Lung (tissue), 12 donors: ENCODE results near the gene NFATC2. TPM values are rescaled to one million over a fixed set of nuclear protein-coding genes. Genes with fewer than 3 reads are reported as not detected.

ENCODE experiments used
- ATAC-seq: fragments of 200-7000 bp; cut with Tn5 transposase; one replicate; pipeline ENCODE4 v1.9.1; 2020; ENCODE audit warnings: moderate number of reproducible peaks; ENCODE audit not compliant: insufficient read depth, low FRiP score
- DNase-seq, 3 donors: peaks; one replicate each; pipeline ENCODE4 v3.0.0-alpha.2; 2013 to 2017
- H3K27ac ChIP-seq, 2 donors: one replicate each; pipeline ENCODE4 v1.5.1; 2013; ENCODE audit warnings: mild to moderate bottlenecking in 2 of 2, moderate library complexity in 2 of 2, control low read depth in 1 of 2, inconsistent platforms in 1 of 2, low read depth in 1 of 2, low read length in 1 of 2
- H3K27me3 ChIP-seq, 3 donors: one replicate each; pipeline ENCODE4 v1.5.1; 2013; ENCODE audit warnings: low read length in 2 of 3; ENCODE audit not compliant: control insufficient read depth in 3 of 3, insufficient read depth in 3 of 3
- H3K36me3 ChIP-seq, 4 donors: one replicate each; pipeline ENCODE4 v1.5.1; 2013; ENCODE audit warnings: low read length in 4 of 4, mild to moderate bottlenecking in 1 of 4, moderate library complexity in 1 of 4; ENCODE audit not compliant: control insufficient read depth in 4 of 4, insufficient read depth in 4 of 4
- H3K4me1 ChIP-seq, 5 donors: one replicate each; pipeline ENCODE4 v1.5.1; 2013; ENCODE audit warnings: low read length in 5 of 5, mild to moderate bottlenecking in 2 of 5, moderate library complexity in 1 of 5; ENCODE audit not compliant: control insufficient read depth in 5 of 5, insufficient read depth in 5 of 5
- H3K4me3 ChIP-seq: one replicate; pipeline ENCODE4 v1.5.1; 2013; ENCODE audit warnings: mild to moderate bottlenecking, control low read depth, moderate library complexity
- H3K9ac ChIP-seq, 2 donors: one replicate each; pipeline ENCODE4 v1.5.1; 2013; ENCODE audit warnings: low read length in 2 of 2, control low read depth in 1 of 2; ENCODE audit not compliant: insufficient read depth in 1 of 2
- H3K9me3 ChIP-seq, 4 donors: one replicate each; pipeline ENCODE4 v1.5.1; 2013; ENCODE audit warnings: low read length in 3 of 4, mild to moderate bottlenecking in 1 of 4, moderate library complexity in 1 of 4; ENCODE audit not compliant: control insufficient read depth in 4 of 4, insufficient read depth in 3 of 4
- CTCF ChIP-seq: IDR thresholded peaks from 2 replicates; pipeline ENCODE4 v1.5.1; 2012; ENCODE audit warnings: mild to moderate bottlenecking; ENCODE audit errors: control extremely low read depth, extremely low read depth
- WGBS, 2 donors: extraction: QIAGEN DNeasy Blood & Tissue Kit; methylation state at CpG; one replicate each; pipeline ENCODE4 v1.1.7; 2013; 5-methylcytosine and 5-hydroxymethylcytosine counted together
- polyA plus RNA-seq, 2 donors: library from polyadenylated mRNA; stranded (reverse); fragments of 200-250 nt; gene quantifications; one replicate each; pipeline ENCODE4 v1.2.1, GENCODE V29; 2013
- total RNA-seq, 2 donors: library from RNA; depleted of rRNA in 1 of 2; stranded (reverse); fragments of >200 nt in 1 of 2; gene quantifications; one replicate each; pipeline ENCODE4 v1.2.1, GENCODE V29; 2014 to 2021
- donor health status: control.
- donor health status: control.
- donor health status: Bipolar disorder and iron deficiency.
- donor health status: healthy.
- donor health status: DM: yes; HTN: yes; CAD: no.

The NFATC2 gene
- total and polyA plus RNA-seq, 4 donors, result 1.3 to 8.7 (median 4.7) TPM

- Histone ChIP-seq H3K27ac (no peak overlapping the region), H3K4me1 (peaks cover 0 to 33% (median 8%) of the 10 kb centered on the region in 5 donors), H3K9me3 (no peaks in the 10 kb centered on the region), H3K36me3 (no peaks in the 10 kb centered on the region), H3K9ac (no peak overlapping the region), H3K27me3 (no peaks in the 10 kb centered on the region), H3K4me3 (no peak overlapping the region)
- WGBS, 2 donors, result 88 to 90% methylated on average over 11 of the region's 11 CpGs
- no peak for TF ChIP-seq CTCF
- ATAC-seq (no peak), DNase-seq (no peak)
Observed at GRCh38 chr20:51531141-51531710, 11.3 kb downstream of the NFATC2 start.

- Histone ChIP-seq H3K9ac (no peak overlapping the region), H3K27ac (no peak overlapping the region), H3K36me3 (no peaks in the 10 kb centered on the region), H3K9me3 (no peaks in the 10 kb centered on the region), H3K4me1 (peaks cover 0 to 44% (median 14%) of the 10 kb centered on the region in 5 donors), H3K4me3 (no peak overlapping the region), H3K27me3 (no peaks in the 10 kb centered on the region)
- no peak for TF ChIP-seq CTCF
- 75 to 82% methylated on average over 5 of the region's 5 CpGs for WGBS, 2 donors
- DNase-seq (peak in 2 of 3 donors; percentile 45 to 58), ATAC-seq (no peak)
Observed at GRCh38 chr20:51529758-51530157, 12.8 kb downstream of the NFATC2 start.

DNA sequence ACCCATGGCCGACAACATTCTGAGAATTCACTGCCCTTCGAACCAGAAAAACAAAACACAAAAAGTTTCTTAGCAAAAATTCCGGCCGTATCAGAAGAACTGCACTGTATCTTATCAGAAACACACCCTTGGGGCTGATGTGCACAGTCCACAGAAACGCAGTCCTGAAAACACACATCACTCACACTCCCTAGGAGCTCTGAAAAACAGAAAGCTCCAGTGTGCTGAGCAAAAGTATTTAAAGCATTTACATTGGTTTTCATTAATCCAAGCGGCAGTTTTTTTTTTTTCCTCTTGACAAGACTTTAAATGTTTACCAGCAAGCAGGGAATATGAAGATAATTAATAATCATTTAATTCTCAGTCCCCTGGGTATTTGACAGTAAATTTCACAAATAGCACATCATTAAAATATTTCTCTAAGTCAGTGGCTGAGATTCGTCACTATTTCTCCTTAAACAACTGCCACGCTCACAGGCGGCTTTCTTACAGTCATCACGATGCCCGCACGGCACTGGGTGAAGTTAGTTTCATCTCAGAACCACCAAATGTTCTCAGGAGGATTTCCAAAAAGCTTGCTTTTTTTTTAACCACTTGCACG lies 13.3 kb downstream of the NFATC2 start:
- DNase-seq, result peak; percentile 45 to 72 (median 70)
- H3K4me1 ChIP-seq, result peaks cover 0 to 44% (median 14%) of the 10 kb centered on the region in 5 donors

More for the DNA sequence above, 13.3 kb downstream of the NFATC2 start:
- Histone ChIP-seq H3K9ac (peak overlapping the region in 1 of 2 donors; percentile 26), H3K4me3 (no peak overlapping the region), H3K9me3 (no peaks in the 10 kb centered on the region), H3K27me3 (no peaks in the 10 kb centered on the region), H3K27ac (no peak overlapping the region), H3K36me3 (no peaks in the 10 kb centered on the region)
- 51 to 74% methylated on average over 13 of the region's 13 CpGs for WGBS, 2 donors
- no peak for TF ChIP-seq CTCF
- no peak for ATAC-seq
